Breast epithelium (tissue), 3 donors: ENCODE results near the gene FOXP3.

Experiments
- CTCF ChIP-seq, 3 donors: fragments of 450-650 bp; IDR thresholded peaks; one replicate each; pipeline ENCODE4 v1.5.1; 2016 to 2017; ENCODE audit warnings: antibody characterized with exemption in 3 of 3, mild to moderate bottlenecking in 3 of 3, moderate library complexity in 3 of 3
- POLR2A ChIP-seq: fragments of 450-650 bp; IDR thresholded peaks from one replicate; pipeline ENCODE4 v1.6.1; 2016; ENCODE audit warnings: antibody characterized with exemption, mild to moderate bottlenecking, moderate library complexity
- POLR2AphosphoS5 ChIP-seq, 3 donors: sonication (generic); formaldehyde crosslinking; IDR thresholded peaks; one replicate each; pipeline ENCODE4 v1.6.1; 2017; ENCODE audit warnings: antibody characterized with exemption in 3 of 3

- no peak for TF ChIP-seq POLR2A
- TF ChIP-seq POLR2AphosphoS5 (IDR thresholded peaks at IDR 0.05), result no peak
- TF ChIP-seq CTCF (IDR thresholded peaks at IDR 0.05), result no peak
These were observed 20.3 kb downstream of the FOXP3 start for GRCh38 chrX:49244207-49244606.
